B cell (primary cell): Measurements from ENCODE around the gene UFSP2.

Experiments
- EZH2 ChIP-seq: IDR thresholded peaks from 2 replicates; pipeline ENCODE4 v1.6.1; 2012; ENCODE audit warnings: borderline replicate concordance, low read depth, mild to moderate bottlenecking, moderate library complexity, low read length; ENCODE audit not compliant: insufficient read depth, poor library complexity, severe bottlenecking
- TF ChIP-seq, protein P1 (sequence below): fragments of 200-600 bp; IDR thresholded peaks from one replicate; pipeline ENCODE4 v1.8.0; 2022; ENCODE audit warnings: antibody characterized with exemption, mild to moderate bottlenecking

DNA sequence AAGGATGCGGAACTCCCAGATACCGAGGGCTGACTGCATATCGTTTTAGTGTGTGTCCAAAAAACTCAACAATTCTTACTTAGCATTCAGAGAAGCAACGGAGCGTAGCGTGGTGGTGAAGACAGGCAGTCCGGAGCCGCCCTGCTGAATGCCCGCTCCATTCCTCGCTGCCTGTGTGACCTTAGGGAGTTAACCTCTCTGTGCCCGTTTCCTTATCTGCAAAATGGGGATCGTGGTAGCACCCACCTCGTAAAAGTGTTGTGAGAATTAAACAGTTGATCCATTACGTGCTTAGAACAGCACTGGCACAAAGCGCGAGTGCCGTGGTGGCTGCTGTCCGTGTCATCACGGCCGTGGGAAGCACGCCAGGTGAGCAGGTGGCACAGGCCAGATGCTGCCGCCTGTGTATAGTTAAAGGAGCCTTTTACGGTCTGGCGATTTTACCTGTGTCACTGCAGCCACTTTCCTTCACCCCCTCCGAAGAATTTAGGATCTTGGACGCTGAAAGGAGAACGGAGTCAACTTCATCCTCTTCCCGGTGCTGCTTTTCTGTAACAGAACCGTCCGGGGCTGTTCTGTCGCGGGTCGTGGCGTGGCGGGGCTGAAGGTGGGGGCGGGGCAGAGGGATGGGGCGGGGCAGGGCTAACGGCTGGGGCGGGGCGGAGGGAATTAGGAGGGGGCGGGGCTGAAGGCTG is 44.9 kb upstream of the UFSP2 start:
- TF ChIP-seq, protein P1, sequence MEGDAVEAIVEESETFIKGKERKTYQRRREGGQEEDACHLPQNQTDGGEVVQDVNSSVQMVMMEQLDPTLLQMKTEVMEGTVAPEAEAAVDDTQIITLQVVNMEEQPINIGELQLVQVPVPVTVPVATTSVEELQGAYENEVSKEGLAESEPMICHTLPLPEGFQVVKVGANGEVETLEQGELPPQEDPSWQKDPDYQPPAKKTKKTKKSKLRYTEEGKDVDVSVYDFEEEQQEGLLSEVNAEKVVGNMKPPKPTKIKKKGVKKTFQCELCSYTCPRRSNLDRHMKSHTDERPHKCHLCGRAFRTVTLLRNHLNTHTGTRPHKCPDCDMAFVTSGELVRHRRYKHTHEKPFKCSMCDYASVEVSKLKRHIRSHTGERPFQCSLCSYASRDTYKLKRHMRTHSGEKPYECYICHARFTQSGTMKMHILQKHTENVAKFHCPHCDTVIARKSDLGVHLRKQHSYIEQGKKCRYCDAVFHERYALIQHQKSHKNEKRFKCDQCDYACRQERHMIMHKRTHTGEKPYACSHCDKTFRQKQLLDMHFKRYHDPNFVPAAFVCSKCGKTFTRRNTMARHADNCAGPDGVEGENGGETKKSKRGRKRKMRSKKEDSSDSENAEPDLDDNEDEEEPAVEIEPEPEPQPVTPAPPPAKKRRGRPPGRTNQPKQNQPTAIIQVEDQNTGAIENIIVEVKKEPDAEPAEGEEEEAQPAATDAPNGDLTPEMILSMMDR: no peak
- no peak for TF ChIP-seq EZH2
